Measurements from ENCODE around the gene OR4X1. TPM values are rescaled to one million over a fixed set of nuclear protein-coding genes. Genes with fewer than 3 reads are reported as not detected.
"Not testable (repeated sequence)": the region's sequence is repeated elsewhere in the genome, so short reads cannot be mapped to it uniquely, and the experiment has no call there.

OR4X1 gene
- total and polyA plus RNA-seq, 4 donors = not detected

DNA sequence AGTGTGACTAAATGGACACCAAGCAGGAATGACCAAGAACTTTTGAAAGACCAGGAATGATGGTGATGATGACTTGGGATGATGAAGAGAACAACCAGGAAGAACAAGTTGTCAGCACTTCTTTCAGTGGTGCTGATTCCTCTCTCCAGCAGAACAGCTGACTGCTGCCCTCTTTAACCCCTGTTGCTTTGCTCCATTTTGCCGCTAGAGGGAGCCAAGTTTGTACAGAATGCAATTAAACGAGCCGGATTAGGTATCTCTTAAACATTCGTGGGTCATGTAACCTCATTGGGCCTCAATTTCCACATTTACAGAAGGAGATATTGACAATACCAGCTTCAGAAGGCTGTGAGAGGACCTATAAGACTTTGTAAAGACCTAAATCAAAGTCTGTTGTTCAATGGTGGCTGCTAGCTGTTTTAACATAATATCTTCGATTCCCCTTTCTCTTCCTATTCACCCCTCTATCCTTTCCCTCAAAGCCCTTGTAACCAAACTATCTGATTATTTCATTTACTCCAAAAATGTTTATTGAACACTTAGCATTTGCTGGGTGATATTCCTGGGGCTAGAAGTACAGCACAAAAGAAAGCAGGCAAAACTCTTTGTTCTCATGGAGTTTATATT, 44.2 kb downstream of the OR4X1 start:
- H3K9ac ChIP-seq (ENCODE audit: insufficient read depth in 1 of 2, low read length in 2 of 2) = no peak overlapping the region
- ATAC-seq (ENCODE audit: insufficient read depth, low FRiP score) = peak; percentile 66
- TF ChIP-seq, protein P1, sequence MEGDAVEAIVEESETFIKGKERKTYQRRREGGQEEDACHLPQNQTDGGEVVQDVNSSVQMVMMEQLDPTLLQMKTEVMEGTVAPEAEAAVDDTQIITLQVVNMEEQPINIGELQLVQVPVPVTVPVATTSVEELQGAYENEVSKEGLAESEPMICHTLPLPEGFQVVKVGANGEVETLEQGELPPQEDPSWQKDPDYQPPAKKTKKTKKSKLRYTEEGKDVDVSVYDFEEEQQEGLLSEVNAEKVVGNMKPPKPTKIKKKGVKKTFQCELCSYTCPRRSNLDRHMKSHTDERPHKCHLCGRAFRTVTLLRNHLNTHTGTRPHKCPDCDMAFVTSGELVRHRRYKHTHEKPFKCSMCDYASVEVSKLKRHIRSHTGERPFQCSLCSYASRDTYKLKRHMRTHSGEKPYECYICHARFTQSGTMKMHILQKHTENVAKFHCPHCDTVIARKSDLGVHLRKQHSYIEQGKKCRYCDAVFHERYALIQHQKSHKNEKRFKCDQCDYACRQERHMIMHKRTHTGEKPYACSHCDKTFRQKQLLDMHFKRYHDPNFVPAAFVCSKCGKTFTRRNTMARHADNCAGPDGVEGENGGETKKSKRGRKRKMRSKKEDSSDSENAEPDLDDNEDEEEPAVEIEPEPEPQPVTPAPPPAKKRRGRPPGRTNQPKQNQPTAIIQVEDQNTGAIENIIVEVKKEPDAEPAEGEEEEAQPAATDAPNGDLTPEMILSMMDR (IDR thresholded peaks at IDR 0.05; ENCODE audit: control extremely low read depth, extremely low read depth) = peak; percentile 59
- peaks cover 0 to 8% (median 0%) of the 10 kb centered on the region in 4 donors for H3K9me3 ChIP-seq (ENCODE audit: control insufficient read depth in 4 of 4, insufficient read depth in 3 of 4, low read length in 3 of 4)
- H3K27ac ChIP-seq (ENCODE audit: low read depth in 1 of 2, low read length in 1 of 2) = no peak overlapping the region
- H3K4me3 ChIP-seq = no peak overlapping the region
- no peaks in the 10 kb centered on the region for H3K36me3 ChIP-seq (ENCODE audit: control insufficient read depth in 4 of 4, insufficient read depth in 4 of 4, low read length in 4 of 4)
- H3K27me3 ChIP-seq (ENCODE audit: control insufficient read depth in 3 of 3, insufficient read depth in 3 of 3, low read length in 2 of 3) = no peaks in the 10 kb centered on the region
- 22 to 25% methylated on average over 5 of the region's 5 CpGs for WGBS, 2 donors
- DNase-seq = peak in 2 of 3 donors; percentile 27 to 29
- H3K4me1 ChIP-seq (ENCODE audit: control insufficient read depth in 5 of 5, insufficient read depth in 5 of 5, low read length in 5 of 5) = no peaks in the 10 kb centered on the region

DNA sequence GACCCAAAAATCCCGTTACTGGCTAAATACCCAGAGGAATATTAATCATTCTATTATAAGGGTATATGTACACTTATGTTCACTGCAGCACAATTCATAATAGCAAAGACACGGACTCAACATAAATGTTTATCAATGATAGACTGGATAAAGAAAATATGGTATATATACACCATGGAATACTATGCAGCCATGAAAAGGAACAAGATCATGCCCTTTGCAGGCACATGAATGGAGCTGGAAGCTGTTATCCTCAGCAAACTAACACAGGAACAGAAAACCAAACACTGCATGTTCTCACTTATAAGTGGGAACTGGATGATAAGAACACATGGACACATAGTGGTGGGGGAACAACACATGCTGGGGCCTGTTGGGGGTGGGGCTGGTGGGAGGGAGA, 49.9 kb downstream of the OR4X1 start:
- H3K9me3 ChIP-seq (ENCODE audit: control insufficient read depth in 4 of 4, insufficient read depth in 3 of 4, low read length in 3 of 4); DNase-seq; H3K27ac ChIP-seq (ENCODE audit: low read depth in 1 of 2, low read length in 1 of 2); H3K9ac ChIP-seq (ENCODE audit: insufficient read depth in 1 of 2, low read length in 2 of 2); ATAC-seq (ENCODE audit: insufficient read depth, low FRiP score); H3K36me3 ChIP-seq (ENCODE audit: control insufficient read depth in 4 of 4, insufficient read depth in 4 of 4, low read length in 4 of 4); H3K27me3 ChIP-seq (ENCODE audit: control insufficient read depth in 3 of 3, insufficient read depth in 3 of 3, low read length in 2 of 3); H3K4me1 ChIP-seq (ENCODE audit: control insufficient read depth in 5 of 5, insufficient read depth in 5 of 5, low read length in 5 of 5); H3K4me3 ChIP-seq: not testable (repeated sequence)
- WGBS, 2 donors = 74 to 81% methylated on average over 2 of the region's 2 CpGs

Other genes starting within 250 kb of the OR4X1 start
- gene OR4B1, start 47.1 kb upstream of the OR4X1 start, total RNA-seq = not detected
- gene OR4B1, start 47.1 kb upstream of the OR4X1 start, polyA plus RNA-seq = not detected
- gene OR4X2, start 18.8 kb upstream of the OR4X1 start, total RNA-seq = not detected
- gene OR4X2, start 18.8 kb upstream of the OR4X1 start, polyA plus RNA-seq = not detected
- gene OR4S1, start 42.4 kb downstream of the OR4X1 start, total RNA-seq = not detected
- not detected for gene OR4S1, start 42.4 kb downstream of the OR4X1 start, polyA plus RNA-seq
- gene OR4C3, start 61.1 kb downstream of the OR4X1 start, total RNA-seq = not detected
- not detected for gene OR4C3, start 61.1 kb downstream of the OR4X1 start, polyA plus RNA-seq
- gene OR4C5, start 102.6 kb downstream of the OR4X1 start, total RNA-seq = not detected
- gene OR4C5, start 102.6 kb downstream of the OR4X1 start, polyA plus RNA-seq = not detected
- not detected for gene OR4A47, start 224.9 kb downstream of the OR4X1 start, total RNA-seq
- not detected for gene OR4A47, start 224.9 kb downstream of the OR4X1 start, polyA plus RNA-seq